GM04504 (cell line): ENCODE results near the gene LPO.

Source experiments
- DNase-seq: peaks from one replicate; pipeline ENCODE4 v3.0.0-alpha.2; 2012; ENCODE audit warnings: low read depth

Gene LPO

GRCh38 chr17:58229384-58229783 lies 9.0 kb upstream of the LPO start:
- DNase-seq = no peak

GRCh38 chr17:58229881-58230280 lies 8.5 kb upstream of the LPO start:
- no peak for DNase-seq

DNA sequence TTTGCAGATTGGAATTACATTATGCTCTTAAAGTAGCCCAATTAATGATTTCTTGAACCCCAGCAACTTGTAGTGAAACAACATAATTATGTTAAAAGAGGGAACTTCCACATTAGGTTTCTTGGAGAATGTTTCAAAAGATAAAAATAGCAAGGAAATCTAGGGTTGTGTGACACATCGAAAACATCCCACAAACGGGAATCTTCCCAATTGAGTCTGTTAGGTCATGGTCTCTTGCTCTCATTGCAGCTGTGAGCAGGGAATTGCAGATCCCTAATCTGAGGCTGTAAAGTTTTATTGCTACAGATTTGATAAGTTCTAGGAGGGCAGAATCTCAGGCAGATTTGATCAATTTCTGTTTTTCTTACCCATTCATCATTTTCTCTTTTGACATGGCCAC lies 6.7 kb upstream of the LPO start:
- peak; percentile 17 for DNase-seq

DNA sequence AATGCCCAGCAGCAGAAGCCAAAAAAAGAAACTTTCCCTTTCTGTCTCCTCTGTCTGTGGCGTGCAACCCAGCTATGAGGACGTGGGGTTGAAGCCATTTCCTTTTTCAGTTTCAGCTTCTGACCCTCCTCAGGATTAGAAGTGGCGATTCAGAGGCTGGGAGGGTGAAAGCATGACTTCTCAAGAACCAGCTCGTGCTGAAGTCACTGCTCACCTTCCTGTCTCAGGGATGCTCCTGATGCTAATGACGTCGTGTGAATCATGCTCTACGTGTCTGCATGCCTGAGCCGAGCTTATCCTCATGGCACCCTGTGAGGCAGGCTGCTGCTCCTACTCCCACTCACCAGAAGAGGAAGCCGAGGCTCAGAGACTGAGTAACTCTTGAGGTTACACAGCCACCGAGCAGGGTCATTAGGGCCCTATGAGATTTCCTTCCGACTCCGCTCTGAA lies 5.7 kb upstream of the LPO start:
- peak; percentile 16 for DNase-seq

DNA sequence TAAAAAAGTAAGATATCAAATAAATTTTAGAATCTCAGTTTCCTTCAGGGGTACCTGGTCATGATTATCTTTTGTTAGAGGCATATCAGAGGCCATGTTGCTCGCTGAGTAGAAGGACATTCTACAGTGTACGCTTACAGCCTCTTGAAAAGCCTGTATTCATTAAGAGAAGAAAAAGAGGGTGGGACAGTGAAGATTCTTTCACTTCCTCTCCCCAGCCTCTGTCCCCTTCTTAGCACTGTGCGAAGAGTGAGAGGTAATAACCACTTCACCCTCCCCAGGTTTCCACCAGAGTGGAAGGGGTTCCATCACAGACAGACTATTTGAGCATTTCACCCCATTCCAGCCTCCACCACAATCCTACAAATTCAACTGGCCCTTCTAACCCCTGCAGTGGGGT lies 4.8 kb upstream of the LPO start:
- no peak for DNase-seq

- DNase-seq = no peak
Measured at GRCh38 chr17:58234512-58234911, 3.9 kb upstream of the LPO start.

- no peak for DNase-seq
Measured at GRCh38 chr17:58235821-58236220, 2.6 kb upstream of the LPO start.

- no peak for DNase-seq
Measured at GRCh38 chr17:58236394-58236793, 2.0 kb upstream of the LPO start.

DNA sequence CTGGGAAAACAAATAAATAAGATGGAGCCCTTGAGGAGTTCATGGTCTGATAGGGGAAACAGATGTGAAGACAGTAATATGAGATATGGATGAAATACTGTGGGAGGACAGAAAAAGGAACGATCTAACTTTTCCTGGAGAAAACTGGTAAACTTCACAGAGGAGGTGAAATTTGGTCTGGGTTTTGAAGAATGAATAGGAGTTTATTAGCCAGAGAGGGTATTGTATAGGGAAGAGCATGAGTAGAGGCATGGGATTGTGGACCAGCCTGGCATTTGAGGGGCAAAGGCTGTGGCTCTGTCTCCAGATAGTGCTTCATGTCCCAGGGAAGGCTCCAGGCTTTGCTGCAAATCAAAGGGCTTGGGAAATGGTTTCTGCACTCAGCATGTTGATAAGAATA lies 1.6 kb downstream of the LPO start:
- no peak for DNase-seq

DNA sequence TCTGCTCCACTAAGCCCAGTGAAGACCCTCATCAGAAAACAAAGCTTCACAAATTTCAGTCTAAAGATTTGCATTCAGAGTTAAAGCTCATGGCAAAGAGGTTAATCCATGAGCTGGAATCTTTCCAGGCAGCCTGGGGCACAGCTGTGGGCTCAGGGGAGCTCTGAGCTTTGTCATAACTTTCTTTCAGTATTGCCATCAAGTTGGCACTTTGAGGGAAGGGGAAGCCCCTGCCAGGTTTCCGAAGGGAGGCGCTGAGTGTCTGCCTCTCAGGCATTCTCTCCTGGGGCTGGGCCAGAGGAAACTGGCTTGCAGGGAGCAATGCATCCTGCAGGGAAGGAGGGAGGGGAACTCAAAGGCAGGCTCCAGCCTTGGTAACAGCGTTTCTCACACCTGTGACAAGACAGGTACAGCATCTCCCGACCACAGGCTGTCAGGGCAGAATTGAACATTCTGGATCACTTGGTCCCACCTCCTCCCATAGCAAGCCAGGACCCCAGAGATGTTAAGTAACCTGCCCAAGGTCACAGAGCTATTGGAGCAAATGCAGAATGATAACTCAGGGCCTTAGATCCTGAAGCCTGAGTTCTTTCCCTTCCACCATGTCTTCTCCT lies 3.9 kb downstream of the LPO start:
- DNase-seq = no peak

GRCh38 chr17:58244963-58245362 lies 6.6 kb downstream of the LPO start:
- DNase-seq = no peak

DNA sequence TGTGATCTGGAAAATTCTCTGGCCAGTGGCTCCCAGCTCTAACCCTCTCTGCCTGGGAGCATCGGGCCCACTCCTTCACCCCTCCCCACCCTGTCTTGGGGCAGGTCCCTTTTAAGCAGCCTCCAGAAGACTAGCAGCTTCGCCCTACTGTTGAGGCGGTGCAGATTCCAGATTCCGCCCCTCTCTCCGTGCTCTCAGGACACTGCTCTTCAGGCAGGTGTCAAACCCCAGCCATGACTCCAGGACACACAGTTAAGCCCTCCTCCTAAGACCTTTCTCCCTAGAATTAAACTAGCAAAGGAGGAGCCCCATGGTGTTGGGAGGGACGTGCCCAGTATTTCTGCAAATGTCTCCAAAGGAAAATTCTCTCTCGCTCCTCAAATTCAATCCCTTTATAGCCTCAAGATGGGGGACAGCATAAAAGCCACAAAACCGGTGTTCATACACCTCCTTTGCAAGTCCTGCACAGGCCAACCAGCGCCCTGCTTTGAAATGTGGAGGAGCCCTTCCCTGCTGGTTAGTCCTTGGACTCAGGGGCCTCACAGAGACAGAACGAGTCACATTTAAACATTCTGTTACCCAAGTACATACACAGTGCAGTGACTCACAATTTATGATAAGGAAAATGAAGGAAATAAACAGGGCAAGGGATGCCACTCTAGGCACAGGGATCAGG lies 7.2 kb downstream of the LPO start:
- DNase-seq = no peak

DNA sequence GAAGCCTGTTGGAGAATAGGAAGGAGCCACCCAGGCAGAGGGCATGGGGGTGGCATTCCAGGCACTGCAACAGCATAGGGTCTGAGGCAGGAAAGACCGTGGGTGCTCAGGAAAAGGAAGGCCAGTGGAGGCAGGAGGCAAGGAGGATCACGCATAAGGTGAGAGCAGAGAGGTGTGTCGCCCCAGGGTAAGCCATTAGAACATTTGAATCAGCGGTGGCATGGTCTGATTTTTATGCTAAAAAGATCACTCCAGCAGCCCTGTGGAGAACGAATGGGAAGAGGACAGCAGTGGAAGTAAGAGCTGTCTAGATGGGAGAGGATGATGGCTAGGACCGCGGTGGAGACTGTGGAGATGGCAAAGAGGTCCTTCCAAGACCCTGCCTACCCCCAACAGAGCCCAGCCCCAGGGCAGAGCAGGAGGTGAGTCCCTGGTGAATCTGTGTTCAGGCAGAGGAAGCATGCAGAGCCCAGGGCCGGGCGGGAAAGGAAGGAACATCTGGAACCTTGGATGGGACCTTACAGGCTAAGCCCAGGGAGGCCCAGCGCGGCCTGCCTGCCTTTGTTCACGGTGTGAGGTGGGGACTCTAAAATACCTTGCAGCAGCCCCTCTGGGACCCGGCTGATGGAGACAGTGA lies 7.8 kb downstream of the LPO start:
- no peak for DNase-seq

GRCh38 chr17:58246781-58247180 lies 8.4 kb downstream of the LPO start:
- no peak for DNase-seq

GRCh38 chr17:58247511-58248363 lies 9.4 kb downstream of the LPO start:
- no peak for DNase-seq

GRCh38 chr17:58248955-58249269 lies 10.5 kb downstream of the LPO start:
- no peak for DNase-seq

DNA sequence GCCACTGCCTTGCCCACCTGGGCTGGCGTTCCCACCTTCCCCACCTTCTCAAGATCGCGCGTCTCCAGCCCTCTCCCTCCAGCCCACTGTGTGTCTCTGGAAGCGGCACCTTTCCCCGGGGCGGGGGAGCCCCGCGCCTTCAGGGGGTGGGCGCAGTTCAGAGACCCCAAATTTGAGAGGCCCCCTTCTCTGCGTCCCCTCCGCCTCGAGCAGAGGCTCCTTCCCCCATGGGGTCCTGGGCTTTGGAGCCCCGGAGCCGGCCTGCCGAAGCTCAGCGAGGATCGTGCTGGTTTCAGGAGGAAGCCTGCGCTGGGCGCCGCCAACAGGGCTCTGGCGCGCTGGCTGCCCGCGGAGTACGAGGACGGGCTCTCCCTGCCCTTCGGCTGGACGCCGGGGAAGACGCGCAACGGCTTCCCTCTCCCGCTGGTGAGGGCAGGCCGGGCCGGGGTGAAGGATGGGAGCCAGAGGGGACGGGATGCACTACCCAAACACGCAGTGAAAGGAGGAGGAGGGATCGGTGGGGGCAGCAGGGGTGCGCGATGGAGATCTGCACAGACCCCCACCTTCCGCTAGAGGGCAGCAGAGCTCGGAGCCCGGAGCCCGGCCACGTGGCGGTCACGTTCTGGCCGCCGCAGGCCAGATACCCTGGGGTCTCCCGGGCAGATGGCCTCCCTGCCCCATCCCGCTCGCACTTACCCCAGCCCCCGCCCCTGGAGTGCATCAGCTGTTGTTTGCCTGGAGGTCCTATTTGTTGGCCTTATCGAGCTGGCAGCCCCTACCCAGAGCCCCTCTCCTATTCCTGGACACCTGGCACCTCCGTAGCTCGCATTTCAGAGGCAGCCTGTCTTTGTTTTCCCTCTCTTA lies 11.1 kb downstream of the LPO start:
- DNase-seq = peak; percentile 8

GRCh38 chr17:58250344-58251011 lies 12.1 kb downstream of the LPO start:
- DNase-seq = no peak

DNA sequence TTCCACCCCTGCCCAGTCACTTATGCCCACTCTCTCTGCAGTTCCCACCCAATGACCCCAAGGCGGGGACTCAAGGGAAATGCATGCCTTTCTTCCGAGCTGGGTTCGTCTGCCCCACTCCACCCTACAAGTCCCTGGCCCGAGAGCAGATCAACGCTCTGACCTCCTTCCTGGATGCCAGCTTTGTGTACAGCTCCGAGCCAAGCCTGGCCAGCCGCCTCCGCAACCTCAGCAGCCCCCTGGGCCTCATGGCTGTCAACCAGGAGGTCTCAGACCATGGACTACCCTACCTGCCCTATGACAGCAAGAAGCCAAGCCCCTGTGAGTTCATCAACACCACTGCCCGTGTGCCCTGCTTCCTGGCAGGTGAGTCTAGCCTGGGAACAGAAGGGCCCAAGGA lies 13.8 kb downstream of the LPO start:
- DNase-seq = no peak

- no peak for DNase-seq
Measured at GRCh38 chr17:58253082-58253481, 14.7 kb downstream of the LPO start.

DNA sequence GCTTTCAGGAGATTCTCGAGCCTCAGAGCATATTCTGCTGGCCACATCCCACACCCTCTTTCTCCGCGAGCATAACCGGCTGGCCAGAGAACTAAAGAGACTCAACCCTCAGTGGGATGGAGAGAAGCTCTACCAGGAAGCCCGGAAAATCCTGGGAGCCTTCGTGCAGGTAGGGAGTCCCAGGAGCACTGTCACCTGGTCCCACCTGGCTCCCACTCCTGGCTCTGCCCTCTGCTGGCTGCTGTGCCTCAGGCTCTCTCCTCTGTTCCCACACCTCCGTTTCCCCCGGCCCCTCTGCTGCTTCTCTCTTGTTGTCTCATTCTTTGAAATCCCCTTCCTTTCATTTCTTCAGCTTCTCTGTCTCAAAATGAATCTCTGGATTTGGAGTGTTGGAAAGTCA lies 16.4 kb downstream of the LPO start:
- no peak for DNase-seq
